ENCODE measurements around the gene COL23A1.
"Not testable (repeated sequence)": the region's sequence is repeated elsewhere in the genome, so short reads cannot be mapped to it uniquely, and the experiment has no call there.

Gene COL23A1

GRCh38 chr5:178247481-178248456 lies 342.4 kb downstream of the COL23A1 start:
- Histone ChIP-seq H3K9ac (ENCODE audit: low read depth, low read length) (no peak overlapping the region), H3K4me1 (ENCODE audit: insufficient read depth, low read length) (no peaks in the 10 kb centered on the region), H3K9me3 (ENCODE audit: insufficient read depth, low read depth, low read length) (no peaks in the 10 kb centered on the region), H3K27ac (ENCODE audit: low read length) (no peak overlapping the region), H3K36me3 (ENCODE audit: insufficient read depth, low read depth, low read length) (no peaks in the 10 kb centered on the region), H3K4me3 (ENCODE audit: low read length) (no peak overlapping the region), H3K27me3 (ENCODE audit: insufficient read depth, low read length) (no peaks in the 10 kb centered on the region; the same call in 1 of the 2 replicates)

- H3K4me1 ChIP-seq (ENCODE audit: insufficient read depth, low read length) = no peaks in the 10 kb centered on the region
- H3K4me3 ChIP-seq (ENCODE audit: low read length) = no peak overlapping the region
These were observed 343.4 kb downstream of the COL23A1 start for GRCh38 chr5:178246624-178247279.

GRCh38 chr5:178245389-178245788 lies 344.8 kb downstream of the COL23A1 start:
- Histone ChIP-seq H3K9me3 (ENCODE audit: insufficient read depth, low read depth, low read length) (no peaks in the 10 kb centered on the region), H3K4me1 (ENCODE audit: insufficient read depth, low read length) (no peaks in the 10 kb centered on the region), H3K27me3 (ENCODE audit: insufficient read depth, low read length) (no peaks in the 10 kb centered on the region; the same call in 1 of the 2 replicates)

More at GRCh38 chr5:178246624-178247279, 343.4 kb downstream of the COL23A1 start:
- Histone ChIP-seq H3K9ac (ENCODE audit: low read depth, low read length) (no peak overlapping the region), H3K9me3 (ENCODE audit: insufficient read depth, low read depth, low read length) (no peaks in the 10 kb centered on the region), H3K27me3 (ENCODE audit: insufficient read depth, low read length) (no peaks in the 10 kb centered on the region; the same call in 1 of the 2 replicates), H3K36me3 (ENCODE audit: insufficient read depth, low read depth, low read length) (no peaks in the 10 kb centered on the region), H3K27ac (ENCODE audit: low read length) (no peak overlapping the region)

GRCh38 chr5:178244576-178244975 lies 345.6 kb downstream of the COL23A1 start:
- Histone ChIP-seq H3K27ac (ENCODE audit: low read length) (no peak overlapping the region), H3K36me3 (ENCODE audit: insufficient read depth, low read depth, low read length) (no peaks in the 10 kb centered on the region), H3K9me3 (ENCODE audit: insufficient read depth, low read depth, low read length) (no peaks in the 10 kb centered on the region), H3K9ac (ENCODE audit: low read depth, low read length) (no peak overlapping the region), H3K27me3 (ENCODE audit: insufficient read depth, low read length) (no peaks in the 10 kb centered on the region; the same call in 1 of the 2 replicates), H3K4me1 (ENCODE audit: insufficient read depth, low read length) (no peaks in the 10 kb centered on the region), H3K4me3 (ENCODE audit: low read length) (no peak overlapping the region)

More at GRCh38 chr5:178245389-178245788, 344.8 kb downstream of the COL23A1 start:
- Histone ChIP-seq H3K36me3 (ENCODE audit: insufficient read depth, low read depth, low read length) (no peaks in the 10 kb centered on the region), H3K27ac (ENCODE audit: low read length) (no peak overlapping the region), H3K4me3 (ENCODE audit: low read length) (no peak overlapping the region), H3K9ac (ENCODE audit: low read depth, low read length) (no peak overlapping the region)

- no peaks in the 10 kb centered on the region for H3K4me1 ChIP-seq (ENCODE audit: insufficient read depth, low read length)
- H3K9ac ChIP-seq (ENCODE audit: low read depth, low read length) = no peak overlapping the region
- no peak overlapping the region for H3K4me3 ChIP-seq (ENCODE audit: low read length)
- no peaks in the 10 kb centered on the region for H3K36me3 ChIP-seq (ENCODE audit: insufficient read depth, low read depth, low read length)
- no peaks in the 10 kb centered on the region for H3K27me3 ChIP-seq (ENCODE audit: insufficient read depth, low read length)
- no peaks in the 10 kb centered on the region for H3K9me3 ChIP-seq (ENCODE audit: insufficient read depth, low read depth, low read length)
- H3K27ac ChIP-seq (ENCODE audit: low read length) = no peak overlapping the region
These were observed 347.8 kb downstream of the COL23A1 start for GRCh38 chr5:178242416-178242815.

- H3K4me3 ChIP-seq (ENCODE audit: low read length) = no peak overlapping the region
- no peaks in the 10 kb centered on the region for H3K27me3 ChIP-seq (ENCODE audit: insufficient read depth, low read length)
- no peak overlapping the region for H3K9ac ChIP-seq (ENCODE audit: low read depth, low read length)
- H3K9me3 ChIP-seq (ENCODE audit: insufficient read depth, low read depth, low read length) = no peaks in the 10 kb centered on the region
- H3K4me1 ChIP-seq (ENCODE audit: insufficient read depth, low read length) = no peaks in the 10 kb centered on the region
- H3K27ac ChIP-seq (ENCODE audit: low read length) = no peak overlapping the region
- no peaks in the 10 kb centered on the region for H3K36me3 ChIP-seq (ENCODE audit: insufficient read depth, low read depth, low read length)
These were observed 348.4 kb downstream of the COL23A1 start for GRCh38 chr5:178241688-178242231.

GRCh38 chr5:178241231-178241663 lies 348.9 kb downstream of the COL23A1 start:
- Histone ChIP-seq H3K27ac (ENCODE audit: low read length) (no peak overlapping the region), H3K27me3 (ENCODE audit: insufficient read depth, low read length) (no peaks in the 10 kb centered on the region), H3K36me3 (ENCODE audit: insufficient read depth, low read depth, low read length) (no peaks in the 10 kb centered on the region), H3K4me1 (ENCODE audit: insufficient read depth, low read length) (no peaks in the 10 kb centered on the region), H3K9me3 (ENCODE audit: insufficient read depth, low read depth, low read length) (no peaks in the 10 kb centered on the region), H3K4me3 (ENCODE audit: low read length) (no peak overlapping the region), H3K9ac (ENCODE audit: low read depth, low read length) (no peak overlapping the region)

- Histone ChIP-seq H3K9ac (ENCODE audit: low read depth, low read length) (no peak overlapping the region), H3K9me3 (ENCODE audit: insufficient read depth, low read depth, low read length) (no peaks in the 10 kb centered on the region), H3K4me3 (ENCODE audit: low read length) (no peak overlapping the region), H3K27me3 (ENCODE audit: insufficient read depth, low read length) (no peaks in the 10 kb centered on the region), H3K36me3 (ENCODE audit: insufficient read depth, low read depth, low read length) (no peaks in the 10 kb centered on the region), H3K4me1 (ENCODE audit: insufficient read depth, low read length) (no peaks in the 10 kb centered on the region), H3K27ac (ENCODE audit: low read length) (no peak overlapping the region)
These were observed 349.4 kb downstream of the COL23A1 start for GRCh38 chr5:178240766-178241165.

GRCh38 chr5:178240341-178240741 lies 349.9 kb downstream of the COL23A1 start:
- Histone ChIP-seq H3K36me3 (ENCODE audit: insufficient read depth, low read depth, low read length) (no peaks in the 10 kb centered on the region), H3K4me1 (ENCODE audit: insufficient read depth, low read length) (no peaks in the 10 kb centered on the region), H3K27ac (ENCODE audit: low read length) (no peak overlapping the region), H3K4me3 (ENCODE audit: low read length) (no peak overlapping the region), H3K9me3 (ENCODE audit: insufficient read depth, low read depth, low read length) (no peaks in the 10 kb centered on the region), H3K9ac (ENCODE audit: low read depth, low read length) (no peak overlapping the region), H3K27me3 (ENCODE audit: insufficient read depth, low read length) (no peaks in the 10 kb centered on the region)

GRCh38 chr5:178239626-178240301 lies 350.4 kb downstream of the COL23A1 start:
- not testable (repeated sequence) for H3K27me3 ChIP-seq (ENCODE audit: insufficient read depth, low read length); H3K36me3 ChIP-seq (ENCODE audit: insufficient read depth, low read depth, low read length); H3K4me1 ChIP-seq (ENCODE audit: insufficient read depth, low read length); H3K4me3 ChIP-seq (ENCODE audit: low read length); H3K9ac ChIP-seq (ENCODE audit: low read depth, low read length); H3K27ac ChIP-seq (ENCODE audit: low read length); H3K9me3 ChIP-seq (ENCODE audit: insufficient read depth, low read depth, low read length)

Measured in iPS-20b (cell line).